K562 (cell line): ENCODE results near the gene ATP5F1A. TPM values are rescaled to one million over a fixed set of nuclear protein-coding genes. Genes with fewer than 3 reads are reported as not detected.

Source experiments
- E2F3 ChIP-seq: fragments of 250-450 bp; sonication (Bioruptor Pico); IDR thresholded peaks from 2 replicates; pipeline ENCODE4 v1.4.0; 2020; ENCODE audit warnings: mild to moderate bottlenecking
- ERF ChIP-seq: fragments of 450-650 bp; formaldehyde crosslinking; IDR thresholded peaks from 2 replicates; pipeline ENCODE4 v1.4.0; 2020; ENCODE audit warnings: mild to moderate bottlenecking, mixed read lengths
- FOXJ3 ChIP-seq: sonication (generic); formaldehyde crosslinking; IDR thresholded peaks from 2 replicates; pipeline ENCODE4 v1.4.0; 2020; ENCODE audit warnings: mild to moderate bottlenecking, missing genetic modification reagents
- GTF2F1 ChIP-seq: IDR thresholded peaks from 2 replicates; pipeline ENCODE4 v1.6.1; 2011; ENCODE audit warnings: low read depth, low read length, improper control_type of control experiment
- HMG20A ChIP-seq: fragments of 450-650 bp; formaldehyde crosslinking; conservative IDR thresholded peaks from 2 replicates; pipeline ENCODE4 v1.4.0; 2020; ENCODE audit warnings: mild to moderate bottlenecking, mixed read lengths
- MAFK ChIP-seq: IDR thresholded peaks from 2 replicates; pipeline ENCODE4 v1.6.1; 2011; ENCODE audit warnings: low read length, improper control_type of control experiment
- NEUROD1 ChIP-seq: fragments of 150-350 bp; IDR thresholded peaks from 2 replicates; pipeline ENCODE4 v1.6.1; 2014; ENCODE audit warnings: borderline replicate concordance, low read length, low read depth; ENCODE audit not compliant: partially characterized antibody
- PPARD ChIP-seq: fragments of 250-450 bp; sonication (Bioruptor Pico); IDR thresholded peaks from 2 replicates; pipeline ENCODE4 v1.8.0; 2022; ENCODE audit warnings: inconsistent platforms, mild to moderate bottlenecking, moderate library complexity
- RAD51 ChIP-seq: fragments of 450-650 bp; IDR thresholded peaks from 2 replicates; pipeline ENCODE4 v1.7.1; 2016; ENCODE audit warnings: low read depth, mild to moderate bottlenecking, borderline replicate concordance
- TAF9B ChIP-seq: fragments of 450-650 bp; IDR thresholded peaks from 2 replicates; pipeline ENCODE4 v1.6.1; 2018; ENCODE audit warnings: mild to moderate bottlenecking; ENCODE audit not compliant: partially characterized antibody
- ZFP1 ChIP-seq: fragments of 450-650 bp; formaldehyde crosslinking; IDR thresholded peaks from 2 replicates; pipeline ENCODE4 v1.4.0; 2020; ENCODE audit warnings: mild to moderate bottlenecking, mixed read lengths
- ZKSCAN1 ChIP-seq: fragments of 150-350 bp; IDR thresholded peaks from 2 replicates; pipeline ENCODE4 v1.6.1; 2016; ENCODE audit warnings: low read depth, low read length
- ZNF134 ChIP-seq: fragments of 250-450 bp; sonication (Bioruptor Pico); conservative IDR thresholded peaks from 2 replicates; pipeline ENCODE4 v1.4.0; 2020
- ZNF583 ChIP-seq: fragments of 250-450 bp; sonication (Bioruptor Pico); IDR thresholded peaks from 2 replicates; pipeline ENCODE4 v1.4.0; 2020
- ZNF717 ChIP-seq: fragments of 250-450 bp; sonication (Bioruptor Pico); IDR thresholded peaks from 2 replicates; pipeline ENCODE4 v1.5.0; 2021
- polyA plus RNA-seq, 8 experiments: library from polyadenylated mRNA; depleted of rRNA in 4 of 8; stranded (reverse) in 5 of 8; unstranded in 3 of 8; fragments of >200 nt; fragmentation: Nextera tagmentation in 2 of 8; fragmentation: Illumina TruSeq in 1 of 8; extraction: Ambion mirVana in 2 of 8; extraction: Trizol in 1 of 8; gene quantifications; 2 replicates each; pipeline versions ENCODE4 v1.2.1 to v1.2.3, GENCODE V29; 2011 to 2014; ENCODE audit warnings: inconsistent platforms in 1 of 8, missing spikeins in 1 of 8
- total RNA-seq, 7 experiments: library from RNA; depleted of rRNA in 6 of 7; stranded (reverse); fragments of >200 nt in 6 of 7; fragmentation: Illumina TruSeq in 2 of 7; extraction: Trizol in 2 of 7; gene quantifications; 2 replicates each; pipeline versions ENCODE4 v1.2.1 to v1.2.3, GENCODE V29; 2011 to 2021; ENCODE audit warnings: low replicate concordance in 1 of 7
- TF ChIP-seq, protein P1 (sequence below): sonication (generic); formaldehyde crosslinking; IDR thresholded peaks from 2 replicates; pipeline ENCODE4 v1.9.0; 2022; ENCODE audit warnings: mild to moderate bottlenecking, missing genetic modification reagents
- TF ChIP-seq, protein P2 (sequence below): fragments of 250-450 bp; sonication (Bioruptor Pico); IDR thresholded peaks from 2 replicates; pipeline ENCODE4 v1.5.0; 2021
- TF ChIP-seq, protein P3 (sequence below): fragments of 250-450 bp; sonication (Bioruptor Pico); IDR thresholded peaks from 2 replicates; pipeline ENCODE4 v1.8.0; 2021; ENCODE audit warnings: mild to moderate bottlenecking, moderate library complexity
- TF ChIP-seq, protein P4 (sequence below), 2 experiments: fragments of 150-350 bp in 1 of 2; IDR thresholded peaks; 2 replicates each; pipeline ENCODE4 v1.6.1; 2012 to 2016; ENCODE audit warnings: low read depth in 2 of 2, low read length in 2 of 2, mild to moderate bottlenecking in 1 of 2, moderate library complexity in 1 of 2
- TF ChIP-seq, protein P5 (sequence below): fragments of 450-650 bp; formaldehyde crosslinking; IDR thresholded peaks from 2 replicates; pipeline ENCODE4 v1.4.0; 2020; ENCODE audit warnings: mild to moderate bottlenecking
- TF ChIP-seq, protein P6 (sequence below): fragments of 250-450 bp; sonication (Bioruptor Pico); IDR thresholded peaks from 2 replicates; pipeline ENCODE4 v1.8.0; 2022; ENCODE audit warnings: inconsistent platforms

ATP5F1A gene
- total and polyA plus RNA-seq, 9 of the 15 experiments (the other 6 are each of a cell fraction or from before 2014, with no cell fraction given), result 377 to 762 (median 490) TPM

DNA sequence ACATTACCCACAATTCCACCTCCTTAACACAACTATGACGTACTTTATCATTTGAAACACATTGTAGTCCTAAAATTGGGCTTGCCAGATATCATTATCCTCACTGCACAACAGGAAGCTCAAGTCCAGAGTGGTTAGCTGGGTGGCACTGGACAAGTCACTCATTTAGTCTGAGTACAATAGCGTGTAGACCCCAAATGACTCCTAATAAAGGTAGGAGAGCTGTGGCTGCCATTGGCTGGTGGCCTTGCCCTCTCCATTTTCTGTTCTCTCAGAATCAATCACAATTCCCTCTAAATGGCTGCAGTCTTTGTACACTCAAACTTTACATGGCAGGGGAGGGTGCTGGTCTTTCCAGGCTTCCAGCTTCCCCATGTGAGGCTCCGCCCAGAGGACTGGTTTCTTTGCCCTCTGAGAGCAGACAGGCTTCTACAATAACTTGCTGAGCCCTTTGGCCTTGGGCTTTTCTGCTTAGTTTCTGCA is 37.7 kb downstream of the ATP5F1A start (continued):
- no peak for TF ChIP-seq FOXJ3 (CRISPR knock-in tag)
- TF ChIP-seq, protein P1, sequence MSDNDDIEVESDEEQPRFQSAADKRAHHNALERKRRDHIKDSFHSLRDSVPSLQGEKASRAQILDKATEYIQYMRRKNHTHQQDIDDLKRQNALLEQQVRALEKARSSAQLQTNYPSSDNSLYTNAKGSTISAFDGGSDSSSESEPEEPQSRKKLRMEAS, result peak; percentile 27; the same call in 1 of the 2 replicates
- TF ChIP-seq, protein P2, sequence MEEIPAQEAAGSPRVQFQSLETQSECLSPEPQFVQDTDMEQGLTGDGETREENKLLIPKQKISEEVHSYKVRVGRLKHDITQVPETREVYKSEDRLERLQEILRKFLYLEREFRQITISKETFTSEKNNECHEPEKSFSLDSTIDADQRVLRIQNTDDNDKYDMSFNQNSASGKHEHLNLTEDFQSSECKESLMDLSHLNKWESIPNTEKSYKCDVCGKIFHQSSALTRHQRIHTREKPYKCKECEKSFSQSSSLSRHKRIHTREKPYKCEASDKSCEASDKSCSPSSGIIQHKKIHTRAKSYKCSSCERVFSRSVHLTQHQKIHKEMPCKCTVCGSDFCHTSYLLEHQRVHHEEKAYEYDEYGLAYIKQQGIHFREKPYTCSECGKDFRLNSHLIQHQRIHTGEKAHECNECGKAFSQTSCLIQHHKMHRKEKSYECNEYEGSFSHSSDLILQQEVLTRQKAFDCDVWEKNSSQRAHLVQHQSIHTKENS (CRISPR knock-in tag), result no peak
- TF ChIP-seq, protein P3, sequence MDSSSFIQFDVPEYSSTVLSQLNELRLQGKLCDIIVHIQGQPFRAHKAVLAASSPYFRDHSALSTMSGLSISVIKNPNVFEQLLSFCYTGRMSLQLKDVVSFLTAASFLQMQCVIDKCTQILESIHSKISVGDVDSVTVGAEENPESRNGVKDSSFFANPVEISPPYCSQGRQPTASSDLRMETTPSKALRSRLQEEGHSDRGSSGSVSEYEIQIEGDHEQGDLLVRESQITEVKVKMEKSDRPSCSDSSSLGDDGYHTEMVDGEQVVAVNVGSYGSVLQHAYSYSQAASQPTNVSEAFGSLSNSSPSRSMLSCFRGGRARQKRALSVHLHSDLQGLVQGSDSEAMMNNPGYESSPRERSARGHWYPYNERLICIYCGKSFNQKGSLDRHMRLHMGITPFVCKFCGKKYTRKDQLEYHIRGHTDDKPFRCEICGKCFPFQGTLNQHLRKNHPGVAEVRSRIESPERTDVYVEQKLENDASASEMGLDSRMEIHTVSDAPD (CRISPR knock-in tag), result no peak
- no peak for TF ChIP-seq PPARD (CRISPR knock-in tag)
- no peak for TF ChIP-seq NEUROD1
- TF ChIP-seq GTF2F1, result no peak
- TF ChIP-seq ZKSCAN1, result no peak
- TF ChIP-seq TAF9B, result no peak
- TF ChIP-seq RAD51, result 0 out of 2 replicates have a peak, but pooled peaks have one; percentile 13
- no peak for TF ChIP-seq MAFK
- no peak for TF ChIP-seq ZNF583 (CRISPR knock-in tag)
- no peak for TF ChIP-seq E2F3 (CRISPR knock-in tag)
- TF ChIP-seq, protein P4, sequence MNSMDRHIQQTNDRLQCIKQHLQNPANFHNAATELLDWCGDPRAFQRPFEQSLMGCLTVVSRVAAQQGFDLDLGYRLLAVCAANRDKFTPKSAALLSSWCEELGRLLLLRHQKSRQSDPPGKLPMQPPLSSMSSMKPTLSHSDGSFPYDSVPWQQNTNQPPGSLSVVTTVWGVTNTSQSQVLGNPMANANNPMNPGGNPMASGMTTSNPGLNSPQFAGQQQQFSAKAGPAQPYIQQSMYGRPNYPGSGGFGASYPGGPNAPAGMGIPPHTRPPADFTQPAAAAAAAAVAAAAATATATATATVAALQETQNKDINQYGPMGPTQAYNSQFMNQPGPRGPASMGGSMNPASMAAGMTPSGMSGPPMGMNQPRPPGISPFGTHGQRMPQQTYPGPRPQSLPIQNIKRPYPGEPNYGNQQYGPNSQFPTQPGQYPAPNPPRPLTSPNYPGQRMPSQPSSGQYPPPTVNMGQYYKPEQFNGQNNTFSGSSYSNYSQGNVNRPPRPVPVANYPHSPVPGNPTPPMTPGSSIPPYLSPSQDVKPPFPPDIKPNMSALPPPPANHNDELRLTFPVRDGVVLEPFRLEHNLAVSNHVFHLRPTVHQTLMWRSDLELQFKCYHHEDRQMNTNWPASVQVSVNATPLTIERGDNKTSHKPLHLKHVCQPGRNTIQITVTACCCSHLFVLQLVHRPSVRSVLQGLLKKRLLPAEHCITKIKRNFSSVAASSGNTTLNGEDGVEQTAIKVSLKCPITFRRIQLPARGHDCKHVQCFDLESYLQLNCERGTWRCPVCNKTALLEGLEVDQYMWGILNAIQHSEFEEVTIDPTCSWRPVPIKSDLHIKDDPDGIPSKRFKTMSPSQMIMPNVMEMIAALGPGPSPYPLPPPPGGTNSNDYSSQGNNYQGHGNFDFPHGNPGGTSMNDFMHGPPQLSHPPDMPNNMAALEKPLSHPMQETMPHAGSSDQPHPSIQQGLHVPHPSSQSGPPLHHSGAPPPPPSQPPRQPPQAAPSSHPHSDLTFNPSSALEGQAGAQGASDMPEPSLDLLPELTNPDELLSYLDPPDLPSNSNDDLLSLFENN (IDR thresholded peaks at IDR 0.05; ENCODE audit: low read depth in 2 of 2, low read length in 2 of 2), result peak in 1 of 2 experiments; percentile 76; a peak in 1 of 4 replicates
- TF ChIP-seq, protein P5, sequence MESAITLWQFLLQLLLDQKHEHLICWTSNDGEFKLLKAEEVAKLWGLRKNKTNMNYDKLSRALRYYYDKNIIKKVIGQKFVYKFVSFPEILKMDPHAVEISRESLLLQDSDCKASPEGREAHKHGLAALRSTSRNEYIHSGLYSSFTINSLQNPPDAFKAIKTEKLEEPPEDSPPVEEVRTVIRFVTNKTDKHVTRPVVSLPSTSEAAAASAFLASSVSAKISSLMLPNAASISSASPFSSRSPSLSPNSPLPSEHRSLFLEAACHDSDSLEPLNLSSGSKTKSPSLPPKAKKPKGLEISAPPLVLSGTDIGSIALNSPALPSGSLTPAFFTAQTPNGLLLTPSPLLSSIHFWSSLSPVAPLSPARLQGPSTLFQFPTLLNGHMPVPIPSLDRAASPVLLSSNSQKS, result no peak
- TF ChIP-seq HMG20A (CRISPR knock-in tag), result no peak
- no peak for TF ChIP-seq ZNF134
- no peak for TF ChIP-seq ERF (CRISPR knock-in tag)
- TF ChIP-seq, protein P6, sequence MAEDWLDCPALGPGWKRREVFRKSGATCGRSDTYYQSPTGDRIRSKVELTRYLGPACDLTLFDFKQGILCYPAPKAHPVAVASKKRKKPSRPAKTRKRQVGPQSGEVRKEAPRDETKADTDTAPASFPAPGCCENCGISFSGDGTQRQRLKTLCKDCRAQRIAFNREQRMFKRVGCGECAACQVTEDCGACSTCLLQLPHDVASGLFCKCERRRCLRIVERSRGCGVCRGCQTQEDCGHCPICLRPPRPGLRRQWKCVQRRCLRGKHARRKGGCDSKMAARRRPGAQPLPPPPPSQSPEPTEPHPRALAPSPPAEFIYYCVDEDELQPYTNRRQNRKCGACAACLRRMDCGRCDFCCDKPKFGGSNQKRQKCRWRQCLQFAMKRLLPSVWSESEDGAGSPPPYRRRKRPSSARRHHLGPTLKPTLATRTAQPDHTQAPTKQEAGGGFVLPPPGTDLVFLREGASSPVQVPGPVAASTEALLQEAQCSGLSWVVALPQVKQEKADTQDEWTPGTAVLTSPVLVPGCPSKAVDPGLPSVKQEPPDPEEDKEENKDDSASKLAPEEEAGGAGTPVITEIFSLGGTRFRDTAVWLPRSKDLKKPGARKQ (CRISPR knock-in tag), result no peak
- no peak for TF ChIP-seq ZFP1 (CRISPR knock-in tag)
- no peak for TF ChIP-seq ZNF717
